MG63 (cell line): ENCODE results near the gene LIN9. TPM values are rescaled to one million over a fixed set of nuclear protein-coding genes. Genes with fewer than 3 reads are reported as not detected.

Experiments used
- DNase-seq: peaks from one replicate; pipeline ENCODE4 v3.0.0-alpha.2; 2020
- H3K27me3 ChIP-seq: fragments of 250-450 bp; sonication (Bioruptor Pico); 2 replicates; pipeline ENCODE4 v1.5.1; 2020; ENCODE audit warnings: mild to moderate bottlenecking, moderate library complexity
- H3K36me3 ChIP-seq: fragments of 250-450 bp; sonication (Bioruptor Pico); 2 replicates; pipeline ENCODE4 v1.5.1; 2020; ENCODE audit warnings: mild to moderate bottlenecking, moderate library complexity
- H3K4me3 ChIP-seq: fragments of 250-450 bp; sonication (Bioruptor Pico); 2 replicates; pipeline ENCODE4 v1.5.1; 2020; ENCODE audit warnings: mild to moderate bottlenecking, moderate library complexity
- H3K9me3 ChIP-seq: fragments of 250-450 bp; sonication (Bioruptor Pico); 2 replicates; pipeline ENCODE4 v1.5.1; 2020; ENCODE audit warnings: mild to moderate bottlenecking, moderate library complexity
- total RNA-seq: library from RNA; depleted of rRNA; stranded (reverse); fragments of >200 nt; shearing (Covaris generic); gene quantifications from 2 replicates; pipeline ENCODE4 v1.2.3, GENCODE V29; 2014; ENCODE audit warnings: low replicate concordance

Gene LIN9
- total RNA-seq, 1 experiment from 2014 or later: 12.3 TPM

GRCh38 chr1:226332947-226333346, 24.0 kb upstream of the LIN9 start:
- Histone ChIP-seq H3K27me3 (no peaks in the 10 kb centered on the region), H3K9me3 (no peaks in the 10 kb centered on the region), H3K4me3 (peak overlapping the region; percentile 15; the same call in 1 of the 2 replicates), H3K36me3 (no peaks in the 10 kb centered on the region)
- DNase-seq: no peak

- H3K4me3 ChIP-seq: no peak overlapping the region
- H3K27me3 ChIP-seq: no peaks in the 10 kb centered on the region
- no peak for DNase-seq
- no peaks in the 10 kb centered on the region for H3K9me3 ChIP-seq
- H3K36me3 ChIP-seq: no peaks in the 10 kb centered on the region
Measured at GRCh38 chr1:226329237-226329636, 20.3 kb upstream of the LIN9 start.

- H3K36me3 ChIP-seq: no peaks in the 10 kb centered on the region
- no peak for DNase-seq
Measured at GRCh38 chr1:226327761-226328162, 18.8 kb upstream of the LIN9 start.

GRCh38 chr1:226325178-226325577, 16.2 kb upstream of the LIN9 start:
- peak; percentile 46 for DNase-seq
- no peaks in the 10 kb centered on the region for H3K27me3 ChIP-seq

More at GRCh38 chr1:226327761-226328162, 18.8 kb upstream of the LIN9 start:
- Histone ChIP-seq H3K4me3 (no peak overlapping the region), H3K9me3 (no peaks in the 10 kb centered on the region), H3K27me3 (no peaks in the 10 kb centered on the region)

GRCh38 chr1:226324479-226324878, 15.5 kb upstream of the LIN9 start:
- peaks cover 9% of the 10 kb centered on the region for H3K9me3 ChIP-seq
- no peaks in the 10 kb centered on the region for H3K27me3 ChIP-seq
- H3K4me3 ChIP-seq: no peak overlapping the region
- no peaks in the 10 kb centered on the region for H3K36me3 ChIP-seq
- DNase-seq: no peak

More at GRCh38 chr1:226325178-226325577, 16.2 kb upstream of the LIN9 start:
- H3K36me3 ChIP-seq: no peaks in the 10 kb centered on the region
- no peak overlapping the region for H3K4me3 ChIP-seq
- H3K9me3 ChIP-seq: peaks cover 5% of the 10 kb centered on the region

GRCh38 chr1:226322986-226323385, 14.0 kb upstream of the LIN9 start:
- no peaks in the 10 kb centered on the region for H3K27me3 ChIP-seq
- H3K9me3 ChIP-seq: peaks cover 11% of the 10 kb centered on the region
- H3K4me3 ChIP-seq: no peak overlapping the region
- no peak for DNase-seq
- H3K36me3 ChIP-seq: no peaks in the 10 kb centered on the region

- H3K4me3 ChIP-seq: no peak overlapping the region
- DNase-seq: no peak
- H3K27me3 ChIP-seq: no peaks in the 10 kb centered on the region
- peaks cover 11% of the 10 kb centered on the region for H3K9me3 ChIP-seq
- no peaks in the 10 kb centered on the region for H3K36me3 ChIP-seq
Measured at GRCh38 chr1:226320930-226321329, 12.0 kb upstream of the LIN9 start.

- no peaks in the 10 kb centered on the region for H3K36me3 ChIP-seq
Measured at GRCh38 chr1:226318471-226318870, 9.5 kb upstream of the LIN9 start.

GRCh38 chr1:226314055-226314454, 5.1 kb upstream of the LIN9 start:
- Histone ChIP-seq H3K4me3 (no peak overlapping the region), H3K27me3 (peaks cover 2% of the 10 kb centered on the region; the same call in 1 of the 2 replicates), H3K9me3 (no peaks in the 10 kb centered on the region), H3K36me3 (no peaks in the 10 kb centered on the region)
- DNase-seq: no peak

More at GRCh38 chr1:226318471-226318870, 9.5 kb upstream of the LIN9 start:
- Histone ChIP-seq H3K4me3 (no peak overlapping the region), H3K27me3 (peaks cover 2% of the 10 kb centered on the region; the same call in 1 of the 2 replicates), H3K9me3 (peaks cover 11% of the 10 kb centered on the region)
- DNase-seq: no peak

GRCh38 chr1:226312065-226312464, 3.1 kb upstream of the LIN9 start:
- Histone ChIP-seq H3K9me3 (no peaks in the 10 kb centered on the region), H3K27me3 (peaks cover 2% of the 10 kb centered on the region; the same call in 1 of the 2 replicates), H3K36me3 (no peaks in the 10 kb centered on the region), H3K4me3 (no peak overlapping the region)
- DNase-seq: no peak

- H3K36me3 ChIP-seq: no peaks in the 10 kb centered on the region
- DNase-seq: no peak
- H3K27me3 ChIP-seq: peaks cover 2% of the 10 kb centered on the region; the same call in 1 of the 2 replicates
- H3K4me3 ChIP-seq: no peak overlapping the region
- H3K9me3 ChIP-seq: no peaks in the 10 kb centered on the region
Measured at GRCh38 chr1:226311376-226311775, 2.4 kb upstream of the LIN9 start.

- Histone ChIP-seq H3K4me3 (no peak overlapping the region), H3K9me3 (no peaks in the 10 kb centered on the region), H3K27me3 (peaks cover 2% of the 10 kb centered on the region; the same call in 1 of the 2 replicates), H3K36me3 (no peaks in the 10 kb centered on the region)
- DNase-seq: peak; percentile 6
Measured at GRCh38 chr1:226310637-226311195, 1.8 kb upstream of the LIN9 start.

GRCh38 chr1:226310245-226310540, 1.2 kb upstream of the LIN9 start:
- H3K36me3 ChIP-seq: no peaks in the 10 kb centered on the region

GRCh38 chr1:226309398-226310244, 657 bp upstream of the LIN9 start:
- Histone ChIP-seq H3K27me3 (no peaks in the 10 kb centered on the region), H3K4me3 (peak overlapping the region; percentile 94), H3K9me3 (no peaks in the 10 kb centered on the region), H3K36me3 (no peaks in the 10 kb centered on the region)
- peak; percentile 49 for DNase-seq

More at GRCh38 chr1:226310245-226310540, 1.2 kb upstream of the LIN9 start:
- H3K27me3 ChIP-seq: no peaks in the 10 kb centered on the region; the same call in 1 of the 2 replicates
- no peaks in the 10 kb centered on the region for H3K9me3 ChIP-seq
- H3K4me3 ChIP-seq: peak overlapping the region; percentile 94
- DNase-seq: no peak

GRCh38 chr1:226308166-226308722, 720 bp downstream of the LIN9 start:
- H3K27me3 ChIP-seq: no peaks in the 10 kb centered on the region
- H3K36me3 ChIP-seq: no peaks in the 10 kb centered on the region
- H3K9me3 ChIP-seq: no peaks in the 10 kb centered on the region
- H3K4me3 ChIP-seq: peak overlapping the region; percentile 94
- DNase-seq: no peak

GRCh38 chr1:226306425-226306824, 2.5 kb downstream of the LIN9 start:
- Histone ChIP-seq H3K36me3 (no peaks in the 10 kb centered on the region), H3K4me3 (no peak overlapping the region), H3K27me3 (no peaks in the 10 kb centered on the region), H3K9me3 (no peaks in the 10 kb centered on the region)
- DNase-seq: no peak

- DNase-seq: no peak
- H3K36me3 ChIP-seq: peaks cover 7% of the 10 kb centered on the region
- no peaks in the 10 kb centered on the region for H3K9me3 ChIP-seq
Measured at GRCh38 chr1:226305184-226305583, 3.8 kb downstream of the LIN9 start.

More at GRCh38 chr1:226305184-226305583, 3.8 kb downstream of the LIN9 start:
- Histone ChIP-seq H3K4me3 (no peak overlapping the region), H3K27me3 (no peaks in the 10 kb centered on the region)
